A549 (cell line): ENCODE results near the gene PITPNC1. TPM values are rescaled to one million over a fixed set of nuclear protein-coding genes. Genes with fewer than 3 reads are reported as not detected.

Experiments used
- ATAC-seq, 2 experiments: fragments of 200-7000 bp in 1 of 2; fragments of >200 bp in 1 of 2; cut with Nextera tagmentation in 1 of 2; cut with Tn5 transposase in 1 of 2; 3 replicates each; pipeline versions ENCODE4 v1.8.0 to v1.9.1; 2018 to 2020; ENCODE audit warnings: mild to moderate bottlenecking in 1 of 2, moderate library complexity in 1 of 2
- CTCF ChIA-PET: fragments of 300-600 bp; sonication (Branson Sonifier 250); formaldehyde crosslinking; extraction: SDS; loops from one replicate; lab custom pipeline; 2021; ENCODE audit warnings: antibody characterized with exemption, inconsistent platforms; lab: Yijun Ruan, JAX
- POLR2A ChIA-PET: fragments of 350-600 bp; formaldehyde crosslinking; extraction: SDS; loops from one replicate; lab custom pipeline; 2021; ENCODE audit warnings: antibody characterized with exemption, inconsistent platforms; lab: Yijun Ruan, JAX
- DNase-seq, 2 experiments: peaks; one replicate each; pipeline versions ENCODE4 v3.0.0 to v3.0.0-alpha.2; 2011 to 2016; ENCODE audit warnings: low read depth in 1 of 2, low spot score in 1 of 2
- FAIRE-seq: peaks from 2 replicates; lab custom pipeline; 2011; peaks lifted over from hg19 to GRCh38; lab: Jason Lieb, UNC
- H3K27ac ChIP-seq, 2 experiments: fragments of >200 bp; sonication (Bioruptor Twin); formaldehyde crosslinking; 3 replicates each; pipeline ENCODE4 v1.5.1; 2016 to 2017
- H3K4me1 ChIP-seq: fragments of >200 bp; sonication (Bioruptor Twin); formaldehyde crosslinking; 3 replicates; pipeline ENCODE4 v1.6.1; 2016
- H3K4me2 ChIP-seq: fragments of >200 bp; sonication (Bioruptor Twin); formaldehyde crosslinking; 3 replicates; pipeline ENCODE4 v1.6.1; 2016
- H3K4me3 ChIP-seq: fragments of >200 bp; sonication (Bioruptor Twin); formaldehyde crosslinking; 3 replicates; pipeline ENCODE4 v1.5.1; 2016
- H3K9me3 ChIP-seq: fragments of >200 bp; sonication (Bioruptor Twin); formaldehyde crosslinking; 3 replicates; pipeline ENCODE4 v1.6.1; 2016
- BCL3 ChIP-seq: fragments of >200 bp; sonication (Bioruptor Twin); formaldehyde crosslinking; IDR thresholded peaks from 3 replicates; pipeline ENCODE4 v1.6.1; 2016
- BHLHE40 ChIP-seq: IDR thresholded peaks from 2 replicates; pipeline ENCODE4 v1.6.1; 2012; ENCODE audit warnings: low read depth, low read length, inconsistent platforms
- CBX2 ChIP-seq: fragments of 200-600 bp; sonication (generic); IDR thresholded peaks from 2 replicates; pipeline ENCODE4 v1.6.1; 2016; ENCODE audit warnings: low read depth, mild to moderate bottlenecking, borderline replicate concordance
- CBX8 ChIP-seq: fragments of 200-600 bp; sonication (generic); IDR thresholded peaks from 2 replicates; pipeline ENCODE4 v1.6.1; 2016
- CEBPB ChIP-seq, 2 experiments: fragments of >200 bp in 1 of 2; sonication (Bioruptor Twin) in 1 of 2; formaldehyde crosslinking in 1 of 2; IDR thresholded peaks; 2 replicates each; pipeline ENCODE4 v1.6.1; 2012 to 2016
- EP300 ChIP-seq, 2 experiments: fragments of >200 bp; sonication (Bioruptor Twin); formaldehyde crosslinking; IDR thresholded peaks; 2 replicates in 1 of 2; 3 replicates in 1 of 2; pipeline ENCODE4 v1.6.1; 2016 to 2017
- ESRRA ChIP-seq: fragments of 150-350 bp; IDR thresholded peaks from 2 replicates; pipeline ENCODE4 v1.6.1; 2014; ENCODE audit warnings: mild to moderate bottlenecking, low read length, borderline replicate concordance
- GATA3 ChIP-seq: IDR thresholded peaks from 2 replicates; pipeline ENCODE4 v1.6.1; 2012; ENCODE audit warnings: borderline replicate concordance
- HEYL ChIP-seq: fragments of 250-450 bp; sonication (Bioruptor Pico); IDR thresholded peaks from 2 replicates; pipeline ENCODE4 v1.8.0; 2021; ENCODE audit warnings: mild to moderate bottlenecking, moderate library complexity
- HOXB13 ChIP-seq: fragments of 250-450 bp; sonication (Bioruptor Pico); IDR thresholded peaks from 2 replicates; pipeline ENCODE4 v1.5.0; 2020; ENCODE audit warnings: low read depth, mild to moderate bottlenecking, moderate library complexity
- HOXB5 ChIP-seq: fragments of 250-450 bp; sonication (Bioruptor Pico); IDR thresholded peaks from 2 replicates; pipeline ENCODE4 v1.5.0; 2020; ENCODE audit warnings: mild to moderate bottlenecking, moderate library complexity
- JUN ChIP-seq, 2 experiments: fragments of >200 bp; sonication (Bioruptor Twin); formaldehyde crosslinking; IDR thresholded peaks; 2 replicates in 1 of 2; 3 replicates in 1 of 2; pipeline ENCODE4 v1.6.1; 2016 to 2017
- JUNB ChIP-seq: fragments of >200 bp; sonication (Bioruptor Twin); formaldehyde crosslinking; IDR thresholded peaks from 2 replicates; pipeline ENCODE4 v1.6.1; 2016
- MAFK ChIP-seq: fragments of 450-650 bp; IDR thresholded peaks from 2 replicates; pipeline ENCODE4 v1.6.1; 2014; ENCODE audit not compliant: partially characterized antibody
- NFE2L2 ChIP-seq: fragments of 150-350 bp; conservative IDR thresholded peaks from 2 replicates; pipeline ENCODE4 v1.6.1; 2014; ENCODE audit warnings: low read length
- NR3C1 ChIP-seq: fragments of >200 bp; sonication (Bioruptor Twin); formaldehyde crosslinking; IDR thresholded peaks from 3 replicates; pipeline ENCODE4 v1.6.1; 2017
- RAD21 ChIP-seq, 2 experiments: fragments of >200 bp in 1 of 2; sonication (Bioruptor Twin) in 1 of 2; formaldehyde crosslinking in 1 of 2; IDR thresholded peaks in 1 of 2; conservative IDR thresholded peaks in 1 of 2; 2 replicates in 1 of 2; 3 replicates in 1 of 2; pipeline ENCODE4 v1.6.1; 2012 to 2018; ENCODE audit warnings: inconsistent platforms in 1 of 2
- RARB ChIP-seq: fragments of 250-450 bp; sonication (Bioruptor Pico); IDR thresholded peaks from 2 replicates; pipeline ENCODE4 v1.8.0; 2021; ENCODE audit warnings: mild to moderate bottlenecking, moderate library complexity
- RFX5 ChIP-seq: fragments of 450-650 bp; IDR thresholded peaks from 2 replicates; pipeline ENCODE4 v1.7.1; 2014; ENCODE audit warnings: antibody characterized with exemption, mild to moderate bottlenecking, moderate library complexity
- RNF2 ChIP-seq: fragments of 200-600 bp; sonication (generic); IDR thresholded peaks from 2 replicates; pipeline ENCODE4 v1.6.1; 2016; ENCODE audit warnings: low read depth, mild to moderate bottlenecking, antibody characterized with exemption, moderate library complexity, borderline replicate concordance
- TFCP2L1 ChIP-seq: fragments of 250-450 bp; sonication (Bioruptor Pico); IDR thresholded peaks from 2 replicates; pipeline ENCODE4 v1.5.0; 2021; ENCODE audit warnings: mild to moderate bottlenecking
- TP53 ChIP-seq: fragments of 250-450 bp; sonication (Bioruptor Pico); IDR thresholded peaks from 2 replicates; pipeline ENCODE4 v1.5.0; 2021; ENCODE audit warnings: mild to moderate bottlenecking, moderate library complexity
- ZC3H11A ChIP-seq: fragments of 450-650 bp; IDR thresholded peaks from 2 replicates; pipeline ENCODE4 v1.6.1; 2014; ENCODE audit warnings: antibody characterized with exemption, mild to moderate bottlenecking
- ZFP36 ChIP-seq: fragments of 450-650 bp; IDR thresholded peaks from 2 replicates; pipeline ENCODE4 v1.6.1; 2014; ENCODE audit warnings: borderline replicate concordance; ENCODE audit not compliant: partially characterized antibody
- WGBS: methylation state at CpG from one replicate; pipeline ENCODE4 v1.1.6; 2017; ENCODE audit errors: missing lambda C conversion rate; 5-methylcytosine and 5-hydroxymethylcytosine counted together
- polyA plus RNA-seq, 4 experiments: library from polyadenylated mRNA; depleted of rRNA in 3 of 4; stranded (reverse); fragments of >200 nt; fragmentation: RNase III in 1 of 4; extraction: RNeasy Plus Mini Kit Qiagen cat#74134 plus additional on column Dnase treatment in 1 of 4; gene quantifications; 2 replicates in 3 of 4; 3 replicates in 1 of 4; pipeline ENCODE4 v1.2.3, GENCODE V29; 2011 to 2017
- TF ChIP-seq, protein P1 (sequence below): fragments of 250-450 bp; sonication (Bioruptor Pico); IDR thresholded peaks from 2 replicates; pipeline ENCODE4 v1.5.0; 2020; ENCODE audit warnings: low read depth, mild to moderate bottlenecking, moderate library complexity
- TF ChIP-seq, protein P2 (sequence below): IDR thresholded peaks from 2 replicates; pipeline ENCODE4 v1.6.1; 2012; ENCODE audit warnings: low read depth, borderline replicate concordance
- TF ChIP-seq, protein P3 (sequence below): fragments of >200 bp; sonication (Bioruptor Twin); formaldehyde crosslinking; IDR thresholded peaks from 3 replicates; pipeline ENCODE4 v1.5.1; 2016

PITPNC1 gene
- polyA plus RNA-seq, 2 of the 4 experiments (the other 2 are of a cell fraction): 3.7 to 11.2 TPM

- DNase-seq (no peak), FAIRE-seq (no peak), ATAC-seq (0 out of 6 replicates have a peak, but pooled peaks of 1 of the 2 experiments have one; percentile 19)
- POLR2A ChIA-PET: no interaction called here
- WGBS: 23% methylated on average over 2 of the region's 2 CpGs
- no peak overlapping the region for H3K4me3 ChIP-seq
- peaks cover 12% of the 10 kb centered on the region for H3K4me1 ChIP-seq
- H3K9me3 ChIP-seq: peaks cover 11% of the 10 kb centered on the region
- no peak overlapping the region for H3K27ac ChIP-seq
- CTCF ChIA-PET: interaction anchor here (1.0 kb wide), 1 partner anchor 28 kb away, joined by 3 read pairs; no protein-coding TSS in a partner anchor
- H3K4me2 ChIP-seq: no peak overlapping the region
- TF ChIP-seq ESRRA (no peak), GATA3 (no peak), ZFP36 (no peak), CBX2 (no peak), JUN (IDR thresholded peaks at IDR 0.05) (no peak), HEYL (CRISPR knock-in tag) (no peak), RNF2 (no peak), TP53 (CRISPR knock-in tag) (no peak), JUNB (no peak), RARB (CRISPR knock-in tag) (no peak), TFCP2L1 (CRISPR knock-in tag) (no peak)
- TF ChIP-seq, protein P1, sequence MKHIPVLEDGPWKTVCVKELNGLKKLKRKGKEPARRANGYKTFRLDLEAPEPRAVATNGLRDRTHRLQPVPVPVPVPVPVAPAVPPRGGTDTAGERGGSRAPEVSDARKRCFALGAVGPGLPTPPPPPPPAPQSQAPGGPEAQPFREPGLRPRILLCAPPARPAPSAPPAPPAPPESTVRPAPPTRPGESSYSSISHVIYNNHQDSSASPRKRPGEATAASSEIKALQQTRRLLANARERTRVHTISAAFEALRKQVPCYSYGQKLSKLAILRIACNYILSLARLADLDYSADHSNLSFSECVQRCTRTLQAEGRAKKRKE: no peak
These were observed 127.1 kb downstream of the PITPNC1 start for GRCh38 chr17:67504182-67504581.

DNA sequence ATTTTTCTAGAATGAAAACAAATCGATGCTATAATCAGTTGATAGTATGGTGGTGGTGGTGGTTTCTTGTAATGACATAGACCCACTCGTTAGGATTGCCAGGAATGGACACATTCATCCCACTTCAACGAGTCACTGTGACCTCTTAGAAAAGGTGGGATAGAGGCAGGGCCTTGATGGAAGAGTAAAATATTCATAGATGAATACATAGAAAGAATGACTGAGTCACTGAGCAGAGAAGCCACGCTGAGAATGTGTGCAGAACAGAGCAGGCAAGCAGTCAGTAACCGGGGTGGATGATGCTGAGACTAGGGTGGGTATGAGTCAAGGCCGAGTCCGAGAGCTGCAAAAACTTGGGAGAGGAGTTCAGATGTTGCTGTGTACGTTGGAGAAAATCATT lies 129.9 kb downstream of the PITPNC1 start:
- ATAC-seq (no peak), DNase-seq (no peak), FAIRE-seq (no peak)
- H3K9me3 ChIP-seq: peaks cover 11% of the 10 kb centered on the region
- TF ChIP-seq HOXB5 (CRISPR knock-in tag): no peak
- no peak for TF ChIP-seq NR3C1
- 52% methylated on average over 8 of the region's 8 CpGs for WGBS
- POLR2A ChIA-PET: no interaction called here
- no peak overlapping the region for H3K4me2 ChIP-seq
- H3K27ac ChIP-seq: no peak overlapping the region
- H3K4me3 ChIP-seq: no peak overlapping the region
- CTCF ChIA-PET: no interaction called here
- H3K4me1 ChIP-seq: 0 out of 3 replicates have a peak, but pooled peaks cover 2% of the 10 kb centered on the region

- ChIA-PET CTCF (interaction anchor here (1.0 to 1.5 kb wide), 3 partner anchors 25 to 120 kb away, joined by 3 to 4 read pairs (median 3); no protein-coding TSS in a partner anchor), POLR2A (no interaction called here)
- TF ChIP-seq CEBPB (IDR thresholded peaks at IDR 0.05) (no peak), ZC3H11A (peak; percentile 88), EP300 (IDR thresholded peaks at IDR 0.05) (no peak)
- TF ChIP-seq, protein P2, sequence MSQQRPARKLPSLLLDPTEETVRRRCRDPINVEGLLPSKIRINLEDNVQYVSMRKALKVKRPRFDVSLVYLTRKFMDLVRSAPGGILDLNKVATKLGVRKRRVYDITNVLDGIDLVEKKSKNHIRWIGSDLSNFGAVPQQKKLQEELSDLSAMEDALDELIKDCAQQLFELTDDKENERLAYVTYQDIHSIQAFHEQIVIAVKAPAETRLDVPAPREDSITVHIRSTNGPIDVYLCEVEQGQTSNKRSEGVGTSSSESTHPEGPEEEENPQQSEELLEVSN: no peak
- Histone ChIP-seq H3K4me3 (no peak overlapping the region), H3K4me1 (no peaks in the 10 kb centered on the region), H3K9me3 (peaks cover 11% of the 10 kb centered on the region), H3K4me2 (peak overlapping the region; percentile 2; the same call in 1 of the 3 replicates), H3K27ac (no peak overlapping the region)
- 53% methylated on average over 10 of the region's 10 CpGs for WGBS
- DNase-seq: no peak
- ATAC-seq: peak; percentile 54 to 55; a peak in 4 of 6 replicates
- FAIRE-seq: no peak
These were observed 132.6 kb downstream of the PITPNC1 start for GRCh38 chr17:67509390-67510287.

- Histone ChIP-seq H3K4me1 (no peaks in the 10 kb centered on the region), H3K4me3 (no peak overlapping the region), H3K4me2 (no peak overlapping the region), H3K9me3 (peaks cover 11% of the 10 kb centered on the region), H3K27ac (no peak overlapping the region)
- FAIRE-seq (no peak), DNase-seq (no peak), ATAC-seq (no peak)
- POLR2A ChIA-PET: no interaction called here
- CTCF ChIA-PET: interaction anchor here (0.6 to 1.5 kb wide), 7 partner anchors 12 to 154 kb away, joined by 3 to 5 read pairs (median 3); no protein-coding TSS in a partner anchor
- 77% methylated on average over 3 of the region's 3 CpGs for WGBS
- TF ChIP-seq BCL3 (no peak), NFE2L2 (no peak), RAD21 (conservative IDR thresholded peaks at IDR 0.05 in 1 of 2, IDR thresholded peaks at IDR 0.05 in 1 of 2) (no peak), ESRRA (no peak), CBX8 (no peak), MAFK (no peak), BHLHE40 (no peak), RFX5 (no peak), HOXB13 (CRISPR knock-in tag) (no peak), RNF2 (no peak)
- TF ChIP-seq, protein P3, sequence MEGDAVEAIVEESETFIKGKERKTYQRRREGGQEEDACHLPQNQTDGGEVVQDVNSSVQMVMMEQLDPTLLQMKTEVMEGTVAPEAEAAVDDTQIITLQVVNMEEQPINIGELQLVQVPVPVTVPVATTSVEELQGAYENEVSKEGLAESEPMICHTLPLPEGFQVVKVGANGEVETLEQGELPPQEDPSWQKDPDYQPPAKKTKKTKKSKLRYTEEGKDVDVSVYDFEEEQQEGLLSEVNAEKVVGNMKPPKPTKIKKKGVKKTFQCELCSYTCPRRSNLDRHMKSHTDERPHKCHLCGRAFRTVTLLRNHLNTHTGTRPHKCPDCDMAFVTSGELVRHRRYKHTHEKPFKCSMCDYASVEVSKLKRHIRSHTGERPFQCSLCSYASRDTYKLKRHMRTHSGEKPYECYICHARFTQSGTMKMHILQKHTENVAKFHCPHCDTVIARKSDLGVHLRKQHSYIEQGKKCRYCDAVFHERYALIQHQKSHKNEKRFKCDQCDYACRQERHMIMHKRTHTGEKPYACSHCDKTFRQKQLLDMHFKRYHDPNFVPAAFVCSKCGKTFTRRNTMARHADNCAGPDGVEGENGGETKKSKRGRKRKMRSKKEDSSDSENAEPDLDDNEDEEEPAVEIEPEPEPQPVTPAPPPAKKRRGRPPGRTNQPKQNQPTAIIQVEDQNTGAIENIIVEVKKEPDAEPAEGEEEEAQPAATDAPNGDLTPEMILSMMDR: no peak
These were observed 133.9 kb downstream of the PITPNC1 start for GRCh38 chr17:67511012-67511411.
